GM12872 (cell line): ENCODE measurements around the gene TSPAN13.

Experiments used
- CTCF ChIP-seq: IDR thresholded peaks from 3 replicates; pipeline ENCODE4 v1.5.1; 2011; ENCODE audit warnings: low read depth, mild to moderate bottlenecking, low read length, moderate library complexity; ENCODE audit not compliant: insufficient read depth

The TSPAN13 gene

GRCh38 chr7:16764942-16765341 is 11.4 kb downstream of the TSPAN13 start:
- no peak for TF ChIP-seq CTCF

GRCh38 chr7:16765436-16765859 is 11.9 kb downstream of the TSPAN13 start:
- TF ChIP-seq CTCF = no peak

GRCh38 chr7:16770657-16771329 is 17.2 kb downstream of the TSPAN13 start:
- no peak for TF ChIP-seq CTCF

- no peak for TF ChIP-seq CTCF
Observed at GRCh38 chr7:16773326-16773725, 19.8 kb downstream of the TSPAN13 start.

- no peak for TF ChIP-seq CTCF
Observed at GRCh38 chr7:16773884-16774283, 20.3 kb downstream of the TSPAN13 start.

GRCh38 chr7:16774294-16774693 is 20.7 kb downstream of the TSPAN13 start:
- TF ChIP-seq CTCF = no peak

- TF ChIP-seq CTCF = no peak
Observed at GRCh38 chr7:16774986-16775385, 21.4 kb downstream of the TSPAN13 start.
